Breast epithelium (tissue), 4 donors: ENCODE measurements around the gene MACROD2. TPM values are rescaled to one million over a fixed set of nuclear protein-coding genes. Genes with fewer than 3 reads are reported as not detected.

ENCODE experiments used
- DNase-seq, 2 donors: peaks; one replicate each; pipeline ENCODE4 v3.0.0-alpha.2; 2019; ENCODE audit warnings: low spot score in 2 of 2
- H3K27ac ChIP-seq, 2 donors: fragments of 200-600 bp; sonication (generic) in 1 of 2; one replicate each; pipeline ENCODE4 v1.5.1; 2016 to 2019; ENCODE audit warnings: mild to moderate bottlenecking in 1 of 2
- H3K27me3 ChIP-seq, 2 donors: fragments of 200-600 bp; sonication (generic) in 1 of 2; one replicate each; pipeline versions ENCODE4 v1.5.1 to v1.6.0; 2017 to 2019; ENCODE audit warnings: control low read depth in 1 of 2, mild to moderate bottlenecking in 1 of 2
- H3K36me3 ChIP-seq: fragments of 200-600 bp; one replicate; pipeline ENCODE4 v1.5.1; 2019
- H3K4me1 ChIP-seq, 2 donors: fragments of 200-600 bp; sonication (generic); one replicate each; pipeline ENCODE4 v1.5.1; 2016 to 2019; ENCODE audit warnings: control low read depth in 1 of 2
- H3K4me3 ChIP-seq, 3 donors: fragments of 200-600 bp; sonication (generic); 1 replicate in 2 of 3; 2 replicates in 1 of 3; pipeline ENCODE4 v1.5.1; 2016 to 2019; ENCODE audit warnings: mild to moderate bottlenecking in 3 of 3, moderate library complexity in 2 of 3
- H3K9me3 ChIP-seq, 2 donors: fragments of 200-600 bp; sonication (generic) in 1 of 2; one replicate each; pipeline ENCODE4 v1.5.1; 2016 to 2019; ENCODE audit warnings: control low read depth in 1 of 2
- POLR2A ChIP-seq: fragments of 450-650 bp; IDR thresholded peaks from one replicate; pipeline ENCODE4 v1.6.1; 2016; ENCODE audit warnings: antibody characterized with exemption, mild to moderate bottlenecking, moderate library complexity
- POLR2AphosphoS5 ChIP-seq, 3 donors: sonication (generic); formaldehyde crosslinking; IDR thresholded peaks; one replicate each; pipeline ENCODE4 v1.6.1; 2017; ENCODE audit warnings: antibody characterized with exemption in 3 of 3
- intact Hi-C: fragments of 100-400 bp; cut with DNase I; formaldehyde crosslinking; loops from one replicate; pipeline ENCODE4 v1.15.1; 2023; ENCODE audit warnings: low total_unique reads
- total RNA-seq, 3 donors: library from RNA; depleted of rRNA; stranded (reverse); fragments of >200 nt; gene quantifications; one replicate each; pipeline ENCODE4 v1.1.0, GENCODE V29; 2016
- TF ChIP-seq, protein P1 (sequence below), 3 donors: fragments of 450-650 bp; IDR thresholded peaks; one replicate each; pipeline ENCODE4 v1.5.1; 2016 to 2017; ENCODE audit warnings: antibody characterized with exemption in 3 of 3, mild to moderate bottlenecking in 3 of 3, moderate library complexity in 3 of 3

The MACROD2 gene
- total RNA-seq, 3 donors from 2014 or later = 6.7 to 26.8 (median 8.8) TPM

DNA sequence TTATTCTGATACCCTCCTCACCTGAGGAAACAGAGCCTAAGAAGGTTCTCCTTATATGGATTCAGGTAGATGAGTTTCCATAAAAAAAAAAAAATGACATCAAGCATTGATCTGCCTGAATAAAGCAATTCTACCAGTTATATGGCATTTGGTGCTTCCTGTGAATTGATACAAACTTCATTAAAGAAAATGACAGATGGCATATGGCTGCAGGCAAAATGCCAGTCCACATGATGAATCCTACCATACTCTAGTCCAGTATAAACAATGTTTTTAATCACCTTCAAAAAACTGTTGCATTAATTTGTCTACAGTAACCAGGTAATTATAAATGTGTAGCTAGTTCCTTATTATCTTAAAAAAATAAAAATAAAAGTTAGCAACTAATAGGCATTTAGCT, 901.3 kb downstream of the MACROD2 start:
- intact Hi-C loops = no loop called here
- H3K9me3 ChIP-seq = no peaks in the 10 kb centered on the region
- no peaks in the 10 kb centered on the region for H3K4me1 ChIP-seq
- no peaks in the 10 kb centered on the region for H3K36me3 ChIP-seq
- no peak overlapping the region for H3K4me3 ChIP-seq
- no peak overlapping the region for H3K27ac ChIP-seq
- TF ChIP-seq POLR2AphosphoS5 (IDR thresholded peaks at IDR 0.05) = no peak
- TF ChIP-seq, protein P1, sequence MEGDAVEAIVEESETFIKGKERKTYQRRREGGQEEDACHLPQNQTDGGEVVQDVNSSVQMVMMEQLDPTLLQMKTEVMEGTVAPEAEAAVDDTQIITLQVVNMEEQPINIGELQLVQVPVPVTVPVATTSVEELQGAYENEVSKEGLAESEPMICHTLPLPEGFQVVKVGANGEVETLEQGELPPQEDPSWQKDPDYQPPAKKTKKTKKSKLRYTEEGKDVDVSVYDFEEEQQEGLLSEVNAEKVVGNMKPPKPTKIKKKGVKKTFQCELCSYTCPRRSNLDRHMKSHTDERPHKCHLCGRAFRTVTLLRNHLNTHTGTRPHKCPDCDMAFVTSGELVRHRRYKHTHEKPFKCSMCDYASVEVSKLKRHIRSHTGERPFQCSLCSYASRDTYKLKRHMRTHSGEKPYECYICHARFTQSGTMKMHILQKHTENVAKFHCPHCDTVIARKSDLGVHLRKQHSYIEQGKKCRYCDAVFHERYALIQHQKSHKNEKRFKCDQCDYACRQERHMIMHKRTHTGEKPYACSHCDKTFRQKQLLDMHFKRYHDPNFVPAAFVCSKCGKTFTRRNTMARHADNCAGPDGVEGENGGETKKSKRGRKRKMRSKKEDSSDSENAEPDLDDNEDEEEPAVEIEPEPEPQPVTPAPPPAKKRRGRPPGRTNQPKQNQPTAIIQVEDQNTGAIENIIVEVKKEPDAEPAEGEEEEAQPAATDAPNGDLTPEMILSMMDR (IDR thresholded peaks at IDR 0.05) = no peak
- TF ChIP-seq POLR2A = no peak
- H3K27me3 ChIP-seq = no peaks in the 10 kb centered on the region
- DNase-seq = no peak

DNA sequence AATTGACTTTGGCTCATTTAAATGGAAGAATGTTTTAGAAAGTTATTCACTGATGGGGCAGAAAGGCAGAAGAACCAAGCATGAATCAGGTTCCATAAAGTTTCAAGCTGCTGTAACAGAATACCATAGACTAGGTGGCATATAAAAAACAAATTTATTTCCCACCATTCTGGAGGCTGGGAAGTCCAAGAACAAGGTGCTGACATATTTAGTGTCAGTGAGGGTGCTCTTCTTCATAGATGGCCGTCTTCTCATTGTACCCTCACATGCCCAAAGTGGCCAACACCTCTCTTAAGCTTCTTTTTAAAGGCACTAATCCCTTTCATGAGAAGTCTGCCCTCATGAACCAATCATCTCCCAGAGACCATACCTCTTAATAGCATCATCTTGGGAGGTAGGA, 902.3 kb downstream of the MACROD2 start:
- TF ChIP-seq POLR2AphosphoS5 (IDR thresholded peaks at IDR 0.05) (no peak), POLR2A (no peak)
- TF ChIP-seq, protein P1 (IDR thresholded peaks at IDR 0.05) = no peak
- no peaks in the 10 kb centered on the region for H3K4me1 ChIP-seq
- no peaks in the 10 kb centered on the region for H3K36me3 ChIP-seq
- DNase-seq = no peak
- H3K9me3 ChIP-seq = no peaks in the 10 kb centered on the region
- no peaks in the 10 kb centered on the region for H3K27me3 ChIP-seq
- intact Hi-C loops = no loop called here
- H3K4me3 ChIP-seq = no peak overlapping the region
- H3K27ac ChIP-seq = no peak overlapping the region

DNA sequence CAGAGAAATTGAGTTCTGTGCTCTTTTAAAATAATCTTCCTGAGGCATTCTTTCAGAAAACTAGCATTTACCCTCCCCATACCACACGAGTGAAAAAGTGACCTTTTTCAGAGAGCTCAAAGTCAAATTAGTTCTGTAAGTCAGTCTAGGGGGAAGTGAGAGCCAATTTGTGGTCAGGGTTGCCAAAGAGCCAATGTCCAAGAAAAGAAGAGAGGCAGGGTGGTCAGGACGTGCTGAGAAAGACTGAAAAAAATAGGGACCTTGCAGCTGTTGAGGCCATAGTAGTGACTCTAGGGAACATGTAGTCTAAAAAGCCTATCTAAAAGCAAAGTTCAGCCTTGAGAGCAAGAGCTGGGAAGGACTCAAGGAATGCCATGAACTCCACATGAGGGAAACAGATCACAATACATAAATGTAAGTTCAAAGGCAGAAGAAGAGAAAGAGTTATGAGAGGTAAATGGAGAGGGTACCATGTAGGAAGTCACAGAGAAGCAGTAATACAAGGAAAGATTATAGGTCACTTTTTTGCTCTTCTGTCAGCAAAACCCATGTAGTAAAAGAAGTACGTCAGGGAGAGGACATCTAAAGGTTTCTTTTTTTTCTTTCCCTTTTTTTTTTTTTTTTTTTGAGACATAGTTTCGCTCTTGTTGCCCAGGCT, 907.2 kb downstream of the MACROD2 start:
- TF ChIP-seq POLR2AphosphoS5 (IDR thresholded peaks at IDR 0.05) = no peak
- TF ChIP-seq, protein P1 (IDR thresholded peaks at IDR 0.05) = no peak
- no peak for TF ChIP-seq POLR2A
- no peak overlapping the region for H3K4me3 ChIP-seq
- H3K9me3 ChIP-seq = no peaks in the 10 kb centered on the region
- no peaks in the 10 kb centered on the region for H3K27me3 ChIP-seq
- no peak for DNase-seq
- intact Hi-C loops = no loop called here
- H3K27ac ChIP-seq = no peak overlapping the region
- H3K36me3 ChIP-seq = no peaks in the 10 kb centered on the region
- H3K4me1 ChIP-seq = no peaks in the 10 kb centered on the region

DNA sequence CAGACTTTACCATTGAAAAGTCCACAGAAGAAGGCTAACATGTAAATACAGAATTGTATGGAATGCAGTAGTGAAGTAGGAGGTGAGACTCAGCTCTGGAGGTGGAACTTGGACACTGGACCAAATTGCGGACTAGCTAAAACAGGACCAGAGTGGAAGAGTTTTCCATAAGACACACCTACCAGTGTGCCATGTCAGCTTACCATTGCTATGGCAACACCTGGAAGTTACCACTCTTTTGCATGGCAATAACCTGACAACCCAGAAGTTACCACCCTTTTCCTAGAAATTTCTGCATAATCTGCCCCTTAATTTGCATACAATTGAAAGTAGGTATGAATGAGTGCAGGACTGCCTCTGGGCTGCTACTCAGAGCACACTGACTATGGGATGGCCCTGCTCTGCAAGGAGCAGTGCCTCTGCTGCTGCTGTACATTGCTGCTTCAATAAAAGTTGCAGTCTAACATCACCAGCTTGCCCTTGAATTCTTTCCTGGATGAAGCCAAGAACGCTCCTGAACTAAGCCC, 911.7 kb downstream of the MACROD2 start:
- TF ChIP-seq POLR2AphosphoS5 (IDR thresholded peaks at IDR 0.05) = no peak
- TF ChIP-seq, protein P1 (IDR thresholded peaks at IDR 0.05) = no peak
- no peak for TF ChIP-seq POLR2A
- Histone ChIP-seq H3K9me3 (no peaks in the 10 kb centered on the region), H3K27ac (no peak overlapping the region), H3K36me3 (no peaks in the 10 kb centered on the region), H3K4me3 (no peak overlapping the region), H3K4me1 (no peaks in the 10 kb centered on the region), H3K27me3 (no peaks in the 10 kb centered on the region)
- intact Hi-C loops = no loop called here
- DNase-seq = no peak

DNA sequence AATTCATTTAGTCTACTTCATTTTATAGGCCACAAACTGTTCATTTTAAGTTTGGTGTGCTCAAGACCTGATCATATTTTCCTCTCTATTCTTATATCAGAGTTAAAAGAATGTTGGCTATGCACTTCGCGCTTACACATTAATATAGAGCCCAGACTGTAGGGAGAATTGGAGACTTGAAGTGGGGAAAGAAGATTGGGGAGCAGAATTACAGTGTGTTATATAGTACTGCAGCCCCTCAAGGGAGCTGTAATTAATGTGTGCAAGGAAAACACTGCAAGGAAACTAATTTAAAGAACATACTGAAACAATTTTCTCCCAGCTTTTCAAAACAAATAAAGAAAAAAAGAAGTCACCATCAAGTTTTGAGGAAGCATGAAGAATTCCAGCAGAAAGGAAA, 914.8 kb downstream of the MACROD2 start:
- Histone ChIP-seq H3K27me3 (no peaks in the 10 kb centered on the region), H3K4me3 (no peak overlapping the region), H3K9me3 (no peaks in the 10 kb centered on the region), H3K36me3 (no peaks in the 10 kb centered on the region), H3K4me1 (no peaks in the 10 kb centered on the region), H3K27ac (no peak overlapping the region)
- no peak for DNase-seq
- no peak for TF ChIP-seq POLR2A
- no peak for TF ChIP-seq POLR2AphosphoS5 (IDR thresholded peaks at IDR 0.05)
- TF ChIP-seq, protein P1 (IDR thresholded peaks at IDR 0.05) = no peak
- intact Hi-C loops = no loop called here
